VCaP (cell line): Measurements from ENCODE around the gene PPDPF.
"Not testable (repeated sequence)": the region's sequence is repeated elsewhere in the genome, so short reads cannot be mapped to it uniquely, and the experiment has no call there.

Experiments used
- H3K27ac ChIP-seq: fragments of 450-650 bp; 2 replicates; pipeline ENCODE4 v1.5.1; 2017
- TF ChIP-seq, protein P1 (sequence below): fragments of 450-650 bp; conservative IDR thresholded peaks from 2 replicates; pipeline ENCODE4 v1.5.1; 2017; ENCODE audit warnings: mild to moderate bottlenecking, moderate library complexity

Gene PPDPF

DNA sequence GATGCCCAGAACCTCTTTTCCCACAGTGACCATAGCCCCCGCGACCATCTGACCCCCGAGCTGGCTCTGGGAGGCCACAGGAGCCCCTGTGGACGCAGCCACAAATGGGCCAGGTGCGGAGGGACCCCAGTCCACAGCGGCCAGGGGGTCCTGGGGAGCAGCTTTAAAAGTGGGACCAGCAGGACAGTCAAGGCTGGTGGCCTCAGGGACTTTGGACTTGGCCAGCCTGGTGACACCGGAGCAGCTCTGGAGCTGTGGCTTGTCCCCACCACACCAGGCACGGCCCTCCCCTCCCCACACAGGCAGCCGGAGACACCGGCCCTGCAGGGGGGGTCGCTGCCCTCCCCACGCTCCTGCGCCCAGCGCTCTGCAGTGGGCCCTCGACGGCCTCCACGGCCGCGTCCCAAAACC is 36.9 kb downstream of the PPDPF start:
- H3K27ac ChIP-seq, result no peak overlapping the region

DNA sequence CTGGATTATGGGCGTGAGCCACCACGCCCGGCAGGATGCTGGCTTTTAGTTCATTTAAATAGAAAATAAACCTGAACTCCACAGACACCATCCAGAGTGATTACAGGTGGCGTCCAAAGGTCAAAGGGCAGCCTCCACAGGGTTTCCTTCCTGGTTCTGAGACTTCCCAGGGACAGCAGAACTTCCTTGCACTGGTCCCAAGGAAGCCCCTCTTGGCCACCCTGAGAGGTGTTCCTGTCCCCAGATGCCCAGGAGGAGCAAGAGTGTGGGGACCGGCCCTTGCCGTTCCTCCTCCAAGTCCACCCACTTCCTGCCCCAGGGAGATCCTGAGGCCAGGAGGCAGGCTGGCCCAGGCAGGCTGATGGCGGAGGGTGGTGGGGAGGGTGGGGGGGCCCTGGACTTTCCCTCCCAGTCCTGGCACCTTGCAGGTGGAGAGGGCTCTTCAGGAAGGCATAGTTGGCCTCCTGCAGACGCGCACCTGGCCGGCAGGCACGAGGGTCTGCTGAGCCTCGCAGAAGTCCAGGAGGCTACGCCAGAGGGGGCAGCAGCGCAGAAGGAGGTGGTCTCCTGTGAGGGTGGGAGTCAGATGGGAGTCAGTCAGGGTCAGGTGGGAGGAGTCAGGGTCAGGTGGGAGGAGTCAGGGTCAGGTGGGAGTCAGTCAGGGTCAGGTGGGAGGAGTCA is 38.4 kb downstream of the PPDPF start:
- H3K27ac ChIP-seq, result no peak overlapping the region
- TF ChIP-seq, protein P1, sequence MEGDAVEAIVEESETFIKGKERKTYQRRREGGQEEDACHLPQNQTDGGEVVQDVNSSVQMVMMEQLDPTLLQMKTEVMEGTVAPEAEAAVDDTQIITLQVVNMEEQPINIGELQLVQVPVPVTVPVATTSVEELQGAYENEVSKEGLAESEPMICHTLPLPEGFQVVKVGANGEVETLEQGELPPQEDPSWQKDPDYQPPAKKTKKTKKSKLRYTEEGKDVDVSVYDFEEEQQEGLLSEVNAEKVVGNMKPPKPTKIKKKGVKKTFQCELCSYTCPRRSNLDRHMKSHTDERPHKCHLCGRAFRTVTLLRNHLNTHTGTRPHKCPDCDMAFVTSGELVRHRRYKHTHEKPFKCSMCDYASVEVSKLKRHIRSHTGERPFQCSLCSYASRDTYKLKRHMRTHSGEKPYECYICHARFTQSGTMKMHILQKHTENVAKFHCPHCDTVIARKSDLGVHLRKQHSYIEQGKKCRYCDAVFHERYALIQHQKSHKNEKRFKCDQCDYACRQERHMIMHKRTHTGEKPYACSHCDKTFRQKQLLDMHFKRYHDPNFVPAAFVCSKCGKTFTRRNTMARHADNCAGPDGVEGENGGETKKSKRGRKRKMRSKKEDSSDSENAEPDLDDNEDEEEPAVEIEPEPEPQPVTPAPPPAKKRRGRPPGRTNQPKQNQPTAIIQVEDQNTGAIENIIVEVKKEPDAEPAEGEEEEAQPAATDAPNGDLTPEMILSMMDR, result no peak

More for the DNA sequence above, 36.9 kb downstream of the PPDPF start:
- TF ChIP-seq, protein P1, result no peak

DNA sequence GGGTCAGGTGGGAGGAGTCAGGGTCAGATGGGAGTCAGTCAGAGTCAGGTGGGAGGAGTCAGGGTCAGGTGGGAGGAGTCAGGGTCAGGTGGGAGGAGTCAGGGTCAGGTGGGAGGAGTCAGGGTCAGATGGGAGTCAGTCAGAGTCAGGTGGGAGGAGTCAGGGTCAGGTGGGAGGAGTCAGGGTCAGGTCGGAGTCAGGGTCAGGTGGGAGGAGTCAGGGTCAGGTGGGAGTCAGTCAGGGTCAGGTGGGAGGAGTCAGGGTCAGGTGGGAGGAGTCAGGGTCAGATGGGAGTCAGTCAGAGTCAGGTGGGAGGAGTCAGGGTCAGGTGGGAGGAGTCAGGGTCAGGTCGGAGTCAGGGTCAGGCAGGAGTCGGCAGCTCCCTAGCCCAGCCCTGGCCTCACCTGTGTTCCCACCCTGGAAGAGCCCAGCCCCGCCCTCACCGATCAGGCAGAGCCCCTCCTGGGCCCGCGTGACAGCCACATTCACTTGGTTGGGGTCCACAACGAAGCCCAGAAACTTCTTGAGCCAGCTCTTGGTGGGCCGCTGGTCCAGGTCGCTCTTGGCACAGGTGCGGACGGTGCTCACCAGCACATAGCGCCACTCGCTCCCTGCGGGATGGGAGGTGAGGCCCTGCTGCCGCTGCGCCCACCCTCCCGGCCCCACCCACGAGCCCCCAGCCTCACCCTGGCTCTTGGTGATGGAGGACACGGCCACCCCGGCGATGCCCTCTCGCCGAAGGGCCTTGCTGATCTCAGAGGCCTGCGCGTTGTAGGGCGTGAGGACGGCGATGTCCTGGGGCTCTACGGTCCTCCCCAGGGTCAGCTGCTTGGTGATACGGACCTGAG is 39.1 kb downstream of the PPDPF start:
- not testable (repeated sequence) for H3K27ac ChIP-seq

DNA sequence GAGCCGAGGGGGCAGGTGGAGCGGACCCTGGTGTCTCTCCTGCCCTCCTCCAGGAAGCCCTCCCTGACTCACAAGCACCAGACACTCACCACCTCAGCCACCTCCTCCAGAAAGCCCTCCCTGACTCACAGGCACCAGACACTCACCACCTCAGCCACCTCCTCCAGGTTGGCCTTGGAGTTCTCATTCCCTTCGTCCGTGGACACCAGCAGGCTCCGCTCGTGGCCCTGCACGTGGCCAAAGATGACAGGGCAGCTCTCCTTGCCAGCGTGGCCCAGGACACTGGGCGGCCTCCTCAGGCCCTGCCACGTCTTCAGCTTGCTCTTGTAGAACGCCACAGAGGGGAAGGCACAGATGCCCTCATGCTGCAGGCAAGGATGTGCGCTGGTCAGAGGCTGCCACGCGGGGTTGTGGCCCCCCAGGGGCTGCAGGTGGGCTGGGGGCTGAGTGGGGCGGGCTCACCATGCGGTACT is 39.8 kb downstream of the PPDPF start:
- TF ChIP-seq, protein P1, result no peak
- H3K27ac ChIP-seq, result no peak overlapping the region

DNA sequence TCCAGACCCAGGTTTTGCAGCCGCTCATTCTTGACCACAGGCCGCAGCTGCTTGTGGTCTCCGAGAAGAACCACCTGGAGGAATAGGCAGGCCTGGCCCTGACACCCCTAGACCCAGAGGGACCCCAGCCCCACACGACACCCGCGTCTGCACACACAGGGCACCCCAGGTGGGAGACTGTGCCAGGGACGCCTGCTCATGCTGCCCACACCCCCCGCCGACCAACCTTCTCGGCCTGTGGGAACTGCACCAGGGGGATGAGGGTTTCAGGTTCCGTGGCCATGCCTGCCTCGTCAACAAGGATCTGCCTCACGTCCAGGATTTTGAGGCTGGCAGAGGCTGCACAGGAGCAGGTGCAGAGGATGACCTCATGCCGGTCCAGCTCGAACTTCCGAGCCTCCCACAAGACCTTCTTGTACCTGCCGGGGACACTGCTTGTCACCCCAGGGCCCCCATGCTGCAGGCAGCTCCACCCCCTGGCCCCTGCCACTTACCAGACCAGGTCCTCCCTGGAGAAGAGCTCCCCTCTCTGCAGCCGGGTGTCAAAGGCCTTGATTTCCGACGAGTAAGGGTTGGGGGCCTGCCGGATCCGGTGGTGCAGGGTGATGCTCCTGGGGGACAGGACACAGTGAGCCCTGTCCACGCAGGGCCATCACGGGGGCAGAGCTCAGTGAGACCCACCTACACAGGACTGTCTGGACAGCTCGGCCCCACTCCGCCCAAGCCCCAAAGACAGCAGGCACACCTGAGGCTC is 40.5 kb downstream of the PPDPF start:
- TF ChIP-seq, protein P1, result no peak
- no peak overlapping the region for H3K27ac ChIP-seq

DNA sequence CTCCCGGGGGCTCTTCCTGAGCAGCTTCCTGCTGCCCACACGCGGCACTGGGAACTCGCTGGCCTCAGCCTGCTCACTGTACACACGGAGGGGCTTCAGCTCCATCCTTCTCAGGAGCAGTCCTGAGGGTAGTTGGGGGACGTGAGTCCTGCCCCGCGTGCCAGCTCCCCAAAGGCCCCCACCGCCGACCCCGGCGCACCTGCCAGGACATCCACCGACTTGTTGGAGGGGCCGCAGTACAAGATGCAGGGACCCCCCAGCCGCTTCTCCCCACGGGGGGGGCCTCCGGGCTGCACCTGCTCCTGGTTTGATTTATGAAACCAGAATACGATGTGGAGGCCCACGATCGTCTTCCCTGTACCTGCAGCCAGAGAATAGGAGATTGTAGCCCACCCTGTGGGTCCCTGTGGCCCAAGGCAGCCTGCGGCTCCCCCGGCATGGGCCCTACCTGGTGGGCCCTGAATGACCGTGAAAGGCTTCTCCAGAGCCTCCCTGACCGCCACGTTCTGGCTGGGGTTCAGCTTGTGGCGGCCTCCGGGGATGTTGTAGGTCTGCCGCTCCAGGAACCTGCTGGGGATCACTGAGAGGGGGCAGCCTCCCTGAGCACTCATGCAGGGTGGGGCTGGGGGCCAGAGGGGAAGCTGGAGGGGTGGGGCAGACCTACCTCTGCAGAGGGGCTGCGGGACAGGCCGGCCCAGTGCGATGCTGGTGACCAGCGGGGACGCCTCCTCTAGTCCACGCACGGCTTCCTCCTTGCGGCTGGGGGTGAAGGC is 41.2 kb downstream of the PPDPF start:
- H3K27ac ChIP-seq, result no peak overlapping the region
- TF ChIP-seq, protein P1, result no peak

DNA sequence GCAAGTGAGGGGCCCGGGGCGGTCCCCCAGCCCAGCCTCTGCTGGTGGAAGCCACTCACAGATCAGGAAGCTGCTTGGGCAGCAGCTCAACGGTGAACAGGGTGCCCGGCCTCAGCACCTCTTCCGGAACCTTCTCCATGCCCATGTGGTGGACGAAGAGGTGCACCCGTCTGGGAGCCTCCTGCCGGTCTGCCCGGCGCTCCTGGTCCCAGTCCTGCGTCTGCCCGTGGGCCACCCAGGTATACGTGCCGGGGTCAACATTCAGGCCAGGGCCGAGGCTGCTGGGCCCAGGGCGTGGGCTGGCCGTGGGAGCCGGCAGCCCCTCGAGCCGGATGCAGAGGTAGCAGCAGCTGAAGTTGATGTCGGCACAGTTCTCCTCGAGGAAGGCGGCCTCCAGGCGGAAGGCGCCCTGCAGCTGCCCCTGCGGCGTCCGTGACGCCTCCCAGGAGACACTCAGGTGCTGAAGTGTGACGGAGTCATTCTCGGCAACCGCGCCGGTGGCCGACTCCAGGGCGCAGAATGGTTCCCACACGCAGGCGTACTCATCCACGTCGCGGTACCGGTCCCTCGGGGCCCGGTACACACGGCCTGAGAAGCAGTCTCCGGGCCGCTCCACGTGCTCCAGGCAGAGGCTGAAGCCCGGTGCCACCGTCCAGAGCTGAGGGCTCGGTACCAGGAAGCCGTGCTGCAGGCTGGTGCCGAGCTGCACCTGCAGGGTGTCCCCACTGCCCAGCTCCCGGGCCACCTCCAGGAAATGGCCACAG is 42.1 kb downstream of the PPDPF start:
- TF ChIP-seq, protein P1, result no peak
- H3K27ac ChIP-seq, result no peak overlapping the region
